Measurements from ENCODE around the gene DIRAS2. TPM values are rescaled to one million over a fixed set of nuclear protein-coding genes. Genes with fewer than 3 reads are reported as not detected.

Gene DIRAS2, protein sequence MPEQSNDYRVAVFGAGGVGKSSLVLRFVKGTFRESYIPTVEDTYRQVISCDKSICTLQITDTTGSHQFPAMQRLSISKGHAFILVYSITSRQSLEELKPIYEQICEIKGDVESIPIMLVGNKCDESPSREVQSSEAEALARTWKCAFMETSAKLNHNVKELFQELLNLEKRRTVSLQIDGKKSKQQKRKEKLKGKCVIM
- total RNA-seq: not detected in 2 replicates

GRCh38 chr9:90642570-90643539 is at the start of gene DIRAS2:
TSS of gene DIRAS2 (minus strand) at chr9:90642824. CDS start at chr9:90613827, 28,997 bp downstream.

Other genes starting within 250 kb of the DIRAS2 start
- under 0.01 TPM in 1 of 2 replicates, not detected in the other for gene SYK, start 159.0 kb upstream of the DIRAS2 start, total RNA-seq

All from bronchus fibroblast of lung (primary cell).